ENCODE data around the gene CMPK2.

DNA sequence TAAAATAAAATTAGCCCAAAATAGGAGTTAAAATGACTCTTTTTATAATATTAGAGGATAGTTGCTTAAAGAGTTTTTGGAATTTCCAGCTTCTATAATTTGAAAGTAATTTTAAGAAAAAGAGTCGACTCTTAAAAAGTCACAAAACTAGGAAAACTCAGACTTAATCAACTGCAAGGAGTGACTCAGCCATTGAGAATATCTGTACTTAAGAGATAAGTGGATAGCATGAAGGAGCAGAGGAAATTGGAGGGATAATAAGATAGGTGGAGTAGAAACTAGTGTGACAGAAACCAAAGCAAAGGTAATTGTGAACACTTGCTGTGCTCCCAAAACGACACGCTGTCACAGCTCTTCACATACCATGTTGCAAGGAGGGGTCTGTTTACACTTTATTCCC lies 20.3 kb upstream of the CMPK2 start:
- no peak for TF ChIP-seq CTCF (conservative IDR thresholded peaks at IDR 0.05 in 1 of 2, IDR thresholded peaks at IDR 0.05 in 1 of 2; ENCODE audit: extremely low read depth in 1 of 2, insufficient read depth in 1 of 2, low read depth in 1 of 2, low read length in 2 of 2)
- TF ChIP-seq EZH2 (IDR thresholded peaks at IDR 0.05; ENCODE audit: borderline replicate concordance, low read length), result no peak

Data from mammary epithelial cell (primary cell).